Activated naive CD8-positive, alpha-beta T cell treated with anti-CD3 and anti-CD28 coated beads, Interleukin-2, amount 10 ng/mL, durations not matched to agents 7 days and 5 days (primary cell): ENCODE measurements around the gene TDO2. TPM values are rescaled to one million over a fixed set of nuclear protein-coding genes. Genes with fewer than 3 reads are reported as not detected.

ENCODE experiments used
- ATAC-seq: fragments of 150-1000 bp; cut with Tn5 transposase; one replicate; pipeline ENCODE4 v1.10.0; 2021; ENCODE audit warnings: low read depth, moderate library complexity
- POLR2A ChIA-PET: fragments of 350-600 bp; sonication (Branson Sonifier 250); formaldehyde crosslinking; loops from one replicate; lab custom pipeline; 2021; ENCODE audit warnings: antibody characterized with exemption; lab: Charles Lee
- DNase-seq: peaks from one replicate; pipeline ENCODE4 v3.0.0; 2021
- H3K27ac Mint-ChIP-seq: one replicate; pipeline ENCODE4 v1.8.0; 2022; ENCODE audit warnings: mild to moderate bottlenecking, mixed read lengths
- H3K27me3 Mint-ChIP-seq: one replicate; pipeline ENCODE4 v1.8.0; 2022; ENCODE audit warnings: mild to moderate bottlenecking, moderate library complexity, mixed read lengths
- H3K36me3 Mint-ChIP-seq: one replicate; pipeline ENCODE4 v1.8.0; 2021; ENCODE audit warnings: mild to moderate bottlenecking, mixed read lengths
- H3K4me1 Mint-ChIP-seq: one replicate; pipeline ENCODE4 v1.8.0; 2021; ENCODE audit warnings: mixed read lengths
- H3K4me3 Mint-ChIP-seq: one replicate; pipeline ENCODE4 v1.8.0; 2022; ENCODE audit warnings: mild to moderate bottlenecking, moderate library complexity, mixed read lengths
- H3K9me3 Mint-ChIP-seq: one replicate; pipeline ENCODE4 v1.8.0; 2021; ENCODE audit warnings: mixed read lengths
- total RNA-seq, 2 experiments: library from RNA; stranded (reverse); gene quantifications; one replicate each; pipeline ENCODE4 v1.2.3, GENCODE V29; 2021

TDO2 gene
- not detected for total RNA-seq

DNA sequence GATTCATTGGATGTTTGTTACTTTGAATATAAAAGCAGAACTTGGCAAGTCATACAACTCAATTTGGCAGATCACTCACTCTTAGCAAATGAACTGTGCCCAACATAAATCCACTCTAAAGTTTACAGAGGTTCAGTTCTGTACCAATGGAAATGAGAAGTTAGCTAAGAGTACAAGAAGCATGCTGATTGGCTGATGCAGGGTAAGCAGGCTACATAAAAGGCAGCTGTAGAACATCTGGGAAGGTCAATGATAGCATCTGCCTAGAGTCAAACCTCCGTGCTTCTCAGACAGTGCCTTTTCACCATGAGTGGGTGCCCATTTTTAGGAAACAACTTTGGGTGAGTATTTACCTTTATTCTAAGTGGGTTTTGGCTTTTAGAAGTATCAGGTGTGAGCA is at the start of gene TDO2:
TDO2 (plus strand) TSS at position 244 of the 400 bp plus-strand sequence; CDS start at position 307, 63 bp downstream.
- POLR2A ChIA-PET = no interaction called here
- no peaks in the 10 kb centered on the region for H3K36me3 Mint-ChIP-seq
- no peak within 1 kb of the TSS for H3K27ac Mint-ChIP-seq
- no peak for ATAC-seq
- peaks cover 5% of the 10 kb centered on the region for H3K27me3 Mint-ChIP-seq
- H3K4me3 Mint-ChIP-seq = no peak within 1 kb of the TSS
- no peak for DNase-seq
- no peaks in the 10 kb centered on the region for H3K9me3 Mint-ChIP-seq
- peaks cover 3% of the 10 kb centered on the region for H3K4me1 Mint-ChIP-seq

DNA sequence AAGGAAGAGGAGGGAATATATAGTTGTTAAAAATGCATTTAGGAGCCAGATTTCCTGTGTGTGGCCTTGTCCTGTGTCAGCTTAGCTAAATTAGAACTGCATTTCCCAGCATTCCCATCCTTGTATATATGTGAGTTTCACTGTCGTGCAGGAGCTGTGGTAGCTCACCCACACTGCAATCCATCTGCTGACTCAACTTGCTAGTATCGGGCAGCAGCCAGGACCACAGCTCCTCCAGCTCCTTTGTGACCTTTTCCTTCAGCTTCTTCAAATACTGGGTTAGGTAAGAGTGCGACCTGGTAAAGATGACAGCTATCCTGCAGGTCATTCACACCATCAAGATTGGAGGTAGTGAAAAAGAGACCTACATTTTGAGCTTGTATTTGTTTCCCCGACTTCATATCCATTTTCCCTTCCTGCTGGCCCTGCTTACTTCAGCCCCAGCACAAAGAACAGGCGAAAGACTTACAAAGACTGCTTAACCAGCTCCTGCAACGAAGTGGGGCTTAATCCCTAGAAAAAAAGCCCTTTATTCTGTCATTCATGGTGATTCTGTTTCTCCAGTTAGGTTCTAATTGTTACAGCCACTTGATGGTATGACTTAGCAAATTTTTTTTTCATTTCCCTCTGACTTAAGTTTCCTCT is 48.8 kb upstream of the TDO2 start:
- POLR2A ChIA-PET = interaction anchor here (0.5 kb wide), 1 partner anchor 130 kb away, joined by 3 read pairs; no protein-coding TSS in a partner anchor
- Mint-ChIP-seq H3K4me3 (no peak overlapping the region), H3K27ac (no peak overlapping the region), H3K9me3 (no peaks in the 10 kb centered on the region), H3K27me3 (peaks cover 3% of the 10 kb centered on the region), H3K4me1 (no peaks in the 10 kb centered on the region), H3K36me3 (no peaks in the 10 kb centered on the region)
- no peak for DNase-seq
- ATAC-seq = no peak

- POLR2A ChIA-PET = no interaction called here
- Mint-ChIP-seq H3K9me3 (no peaks in the 10 kb centered on the region), H3K36me3 (no peaks in the 10 kb centered on the region), H3K27ac (no peak overlapping the region), H3K27me3 (peaks cover 3% of the 10 kb centered on the region), H3K4me1 (no peaks in the 10 kb centered on the region), H3K4me3 (no peak overlapping the region)
- DNase-seq (no peak), ATAC-seq (no peak)
Measured at GRCh38 chr4:155855897-155856296, 47.6 kb upstream of the TDO2 start.

DNA sequence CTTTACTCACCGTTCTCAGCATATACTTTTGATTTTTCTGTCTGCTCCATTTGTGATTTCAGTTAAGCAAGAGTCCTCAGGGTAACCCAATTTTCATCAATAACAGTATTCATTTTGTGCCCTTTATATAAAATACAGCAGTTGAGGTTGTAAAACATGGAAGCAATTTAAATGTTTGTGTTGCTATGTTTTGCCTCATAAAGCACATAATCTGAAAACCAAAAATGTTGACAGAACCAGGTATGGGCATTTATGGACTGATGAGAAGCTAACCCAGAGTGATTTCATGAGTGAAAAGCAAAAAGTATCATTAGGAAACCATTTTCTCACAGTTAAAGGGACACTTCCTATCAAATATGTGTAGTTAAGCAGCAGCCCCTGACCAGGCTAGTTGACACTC is 37.3 kb upstream of the TDO2 start, which contains the start of gene ASIC5:
ASIC5 (minus strand) TSS at position 101 of the 400 bp plus-strand sequence; CDS start at position 50, 51 bp downstream.
- POLR2A ChIA-PET = no interaction called here
- DNase-seq (no peak), ATAC-seq (no peak)
- Mint-ChIP-seq H3K36me3 (no peaks in the 10 kb centered on the region), H3K4me1 (no peaks in the 10 kb centered on the region), H3K27ac (no peak within 1 kb of the TSS), H3K9me3 (peaks cover 3% of the 10 kb centered on the region), H3K4me3 (no peak within 1 kb of the TSS), H3K27me3 (no peaks in the 10 kb centered on the region)

DNA sequence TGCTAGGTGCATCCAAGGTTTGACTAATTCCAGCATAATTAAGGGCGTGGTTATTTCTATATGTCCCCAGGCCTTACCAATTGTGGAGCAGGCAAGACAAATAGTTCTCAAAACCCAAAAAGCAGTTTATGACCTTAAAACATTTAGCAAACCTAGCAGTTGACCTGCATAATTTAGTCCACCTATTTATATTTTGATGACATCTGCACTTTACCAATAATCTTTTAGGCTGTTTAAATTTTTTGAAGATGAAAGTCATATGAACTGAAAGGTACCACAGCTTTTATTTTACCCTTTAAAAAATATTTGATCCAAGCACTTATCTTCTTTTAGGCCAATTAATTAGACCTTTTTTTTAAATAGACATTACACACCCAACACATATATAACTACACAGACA is 27.6 kb upstream of the TDO2 start:
- H3K9me3 Mint-ChIP-seq = peaks cover 1% of the 10 kb centered on the region
- DNase-seq (no peak), ATAC-seq (no peak)
- POLR2A ChIA-PET = no interaction called here
- no peaks in the 10 kb centered on the region for H3K36me3 Mint-ChIP-seq
- no peak overlapping the region for H3K27ac Mint-ChIP-seq
- no peak overlapping the region for H3K4me3 Mint-ChIP-seq
- H3K27me3 Mint-ChIP-seq = peaks cover 2% of the 10 kb centered on the region
- H3K4me1 Mint-ChIP-seq = no peaks in the 10 kb centered on the region

- Mint-ChIP-seq H3K27ac (no peak overlapping the region), H3K4me1 (no peaks in the 10 kb centered on the region), H3K9me3 (peaks cover 1% of the 10 kb centered on the region), H3K4me3 (no peak overlapping the region), H3K27me3 (peaks cover 2% of the 10 kb centered on the region), H3K36me3 (no peaks in the 10 kb centered on the region)
- ATAC-seq (no peak), DNase-seq (no peak)
- POLR2A ChIA-PET = no interaction called here
Measured at GRCh38 chr4:155877971-155878370, 25.5 kb upstream of the TDO2 start.

DNA sequence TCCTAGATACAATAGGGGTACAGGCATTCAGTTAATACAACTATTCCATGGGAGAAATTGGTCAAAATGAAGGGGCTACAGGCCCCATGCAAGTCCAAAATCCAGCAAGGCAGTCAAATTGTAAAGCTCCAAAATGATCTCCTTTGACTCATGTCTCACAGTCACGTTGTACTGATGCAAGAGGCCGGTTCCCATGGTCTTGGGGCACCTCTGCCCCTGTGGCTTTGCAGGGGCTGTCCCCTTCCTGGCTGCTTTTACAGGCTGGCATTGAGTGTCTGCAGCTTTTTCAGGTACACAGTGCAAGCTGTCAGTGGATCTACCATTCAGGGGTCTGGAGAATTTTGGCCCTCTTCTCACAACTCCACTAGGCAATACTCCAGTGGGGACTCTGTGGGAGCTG is 24.9 kb upstream of the TDO2 start:
- peaks cover 1% of the 10 kb centered on the region for H3K9me3 Mint-ChIP-seq
- no peak overlapping the region for H3K27ac Mint-ChIP-seq
- H3K36me3 Mint-ChIP-seq = no peaks in the 10 kb centered on the region
- DNase-seq (no peak), ATAC-seq (no peak)
- no peak overlapping the region for H3K4me3 Mint-ChIP-seq
- POLR2A ChIA-PET = no interaction called here
- H3K27me3 Mint-ChIP-seq = peaks cover 2% of the 10 kb centered on the region
- no peaks in the 10 kb centered on the region for H3K4me1 Mint-ChIP-seq

GRCh38 chr4:155879767-155880166 is 23.7 kb upstream of the TDO2 start:
- Mint-ChIP-seq H3K27ac (no peak overlapping the region), H3K4me1 (no peaks in the 10 kb centered on the region), H3K36me3 (no peaks in the 10 kb centered on the region), H3K27me3 (peaks cover 3% of the 10 kb centered on the region), H3K9me3 (no peaks in the 10 kb centered on the region), H3K4me3 (no peak overlapping the region)
- ATAC-seq (no peak), DNase-seq (no peak)
- POLR2A ChIA-PET = no interaction called here

- Mint-ChIP-seq H3K27me3 (peaks cover 3% of the 10 kb centered on the region), H3K9me3 (no peaks in the 10 kb centered on the region), H3K27ac (no peak overlapping the region), H3K4me3 (no peak overlapping the region), H3K36me3 (no peaks in the 10 kb centered on the region), H3K4me1 (no peaks in the 10 kb centered on the region)
- POLR2A ChIA-PET = no interaction called here
- ATAC-seq (no peak), DNase-seq (no peak)
Measured at GRCh38 chr4:155881555-155881954, 21.9 kb upstream of the TDO2 start.

GRCh38 chr4:155883895-155884294 is 19.6 kb upstream of the TDO2 start:
- ATAC-seq (no peak), DNase-seq (no peak)
- Mint-ChIP-seq H3K27me3 (peaks cover 3% of the 10 kb centered on the region), H3K4me1 (no peaks in the 10 kb centered on the region), H3K9me3 (no peaks in the 10 kb centered on the region), H3K36me3 (no peaks in the 10 kb centered on the region), H3K27ac (no peak overlapping the region), H3K4me3 (no peak overlapping the region)
- POLR2A ChIA-PET = no interaction called here

- Mint-ChIP-seq H3K27ac (no peak overlapping the region), H3K4me1 (no peaks in the 10 kb centered on the region), H3K36me3 (no peaks in the 10 kb centered on the region), H3K4me3 (no peak overlapping the region), H3K9me3 (no peaks in the 10 kb centered on the region), H3K27me3 (peaks cover 6% of the 10 kb centered on the region)
- DNase-seq (no peak), ATAC-seq (no peak)
- POLR2A ChIA-PET = no interaction called here
Measured at GRCh38 chr4:155885666-155886065, 17.8 kb upstream of the TDO2 start.

- Mint-ChIP-seq H3K4me1 (no peaks in the 10 kb centered on the region), H3K27ac (no peak overlapping the region), H3K9me3 (no peaks in the 10 kb centered on the region), H3K27me3 (peaks cover 8% of the 10 kb centered on the region), H3K36me3 (no peaks in the 10 kb centered on the region), H3K4me3 (no peak overlapping the region)
- POLR2A ChIA-PET = no interaction called here
- ATAC-seq = no peak
- no peak for DNase-seq
Measured at GRCh38 chr4:155887045-155887444, 16.5 kb upstream of the TDO2 start.

DNA sequence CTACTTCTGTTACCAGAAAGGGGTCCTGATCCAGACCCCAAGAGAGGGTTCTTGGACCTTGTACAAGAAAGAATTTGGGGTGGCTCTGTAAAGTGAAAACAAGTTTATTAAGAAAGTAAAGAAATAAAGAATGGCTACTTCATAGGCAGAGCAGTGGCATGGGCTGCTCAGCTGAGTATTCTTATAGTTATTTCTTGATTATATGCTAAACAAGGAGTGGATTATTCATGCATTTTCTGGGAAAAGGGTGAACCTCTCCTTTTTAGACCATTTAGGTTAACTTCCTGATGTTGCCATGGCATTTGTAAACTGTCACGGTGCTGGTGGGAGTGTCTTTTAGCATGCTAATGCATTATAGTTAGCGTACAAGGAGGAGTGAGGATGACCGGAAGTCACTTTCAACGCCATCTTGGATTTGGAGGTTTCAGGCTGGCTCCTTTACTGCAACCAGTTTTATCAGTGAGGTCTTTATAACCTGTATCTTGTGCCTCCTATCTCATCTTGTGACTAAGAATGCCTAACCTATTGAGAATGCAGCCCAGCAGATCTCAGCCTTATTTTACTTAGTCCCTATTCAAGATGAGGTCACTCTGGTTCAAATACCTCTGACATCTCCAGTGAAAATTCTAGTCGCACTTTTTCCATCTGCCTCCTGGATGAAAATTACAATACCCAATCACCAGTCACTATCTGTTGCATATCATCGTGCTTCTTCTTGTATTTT is 15.5 kb upstream of the TDO2 start:
- Mint-ChIP-seq H3K27me3 (peaks cover 8% of the 10 kb centered on the region), H3K9me3 (peaks cover 3% of the 10 kb centered on the region), H3K36me3 (no peaks in the 10 kb centered on the region), H3K27ac (no peak overlapping the region), H3K4me1 (no peaks in the 10 kb centered on the region), H3K4me3 (no peak overlapping the region)
- no peak for ATAC-seq
- DNase-seq = no peak
- POLR2A ChIA-PET = no interaction called here
